ENCODE data around the gene STX18. TPM values are rescaled to one million over a fixed set of nuclear protein-coding genes. Genes with fewer than 3 reads are reported as not detected.

The STX18 gene
- total and polyA plus RNA-seq, 5 experiments from 2014 or later = 20.0 to 24.9 (median 21.5) TPM

GRCh38 chr4:4374388-4375098 is 167.3 kb downstream of the STX18 start:
- Mint-ChIP-seq H3K36me3 (no peaks in the 10 kb centered on the region), H3K9me3 (peaks cover 0 to 10% (median 0%) of the 10 kb centered on the region in 9 donors), H3K4me3 (no peak overlapping the region), H3K27me3 (peaks cover 0 to 8% (median 1%) of the 10 kb centered on the region in 5 donors), H3K27ac (peak overlapping the region in 1 of 10 donors; percentile 78), H3K4me1 (peaks cover 0 to 5% (median 2%) of the 10 kb centered on the region in 4 donors)
- POLR2A ChIA-PET = no interaction called here
- ATAC-seq = no peak
- no peak for DNase-seq

Other genes starting within 250 kb of the STX18 start
- 10 to 100 TPM; 66.3 to 68.0 TPM for gene NSG1, start 154.9 kb downstream of the STX18 start, total RNA-seq
- gene NSG1, start 154.9 kb downstream of the STX18 start, polyA plus RNA-seq = 10 to 100 TPM; 28.1 to 66.1 (median 30.1) TPM

Data from naive thymus-derived CD8-positive, alpha-beta T cell (primary cell).